OCI-LY7 (cell line): Measurements from ENCODE around the gene SPATA16. TPM values are rescaled to one million over a fixed set of nuclear protein-coding genes. Genes with fewer than 3 reads are reported as not detected.

Source experiments
- BruUV-seq: library from RNA; stranded (reverse); fragments of 400-500 nt; replicated peaks from 2 replicates; lab custom pipeline; 2021; lab: Mats Ljungman, UMichigan
- CTCF ChIA-PET: fragments of 300-600 bp; sonication (Branson Sonifier 250); formaldehyde crosslinking; loops from one replicate; lab custom pipeline; 2022; ENCODE audit warnings: antibody characterized with exemption; ENCODE audit not compliant: unreplicated experiment; lab: Charles Lee
- POLR2A ChIA-PET: fragments of 300-600 bp; sonication (Branson Sonifier 250); formaldehyde crosslinking; loops from one replicate; lab custom pipeline; 2022; ENCODE audit warnings: antibody characterized with exemption; lab: Charles Lee
- DNase-seq: peaks from one replicate; pipeline ENCODE4 v3.0.0-alpha.2; 2015; ENCODE audit warnings: low spot score
- H2AFZ ChIP-seq: fragments of 200-600 bp; sonication (generic), shearing (Covaris generic); 2 replicates; pipeline ENCODE4 v1.6.1; 2014; ENCODE audit warnings: mild to moderate bottlenecking, antibody characterized with exemption, low read length, moderate library complexity
- H3K27ac ChIP-seq: fragments of 200-600 bp; sonication (generic); 2 replicates; pipeline ENCODE4 v1.5.1; 2014; ENCODE audit warnings: mixed run types, low read depth, mild to moderate bottlenecking, moderate library complexity, low read length, inconsistent platforms; ENCODE audit not compliant: poor library complexity, severe bottlenecking
- H3K36me3 ChIP-seq: fragments of 200-600 bp; sonication (generic); 2 replicates; pipeline ENCODE4 v1.6.1; 2014; ENCODE audit warnings: mild to moderate bottlenecking, antibody characterized with exemption, low read length, moderate library complexity, mixed read lengths; ENCODE audit not compliant: insufficient read depth
- H3K4me1 ChIP-seq: fragments of 200-600 bp; sonication (generic); 2 replicates; pipeline ENCODE4 v1.5.1; 2014; ENCODE audit warnings: mild to moderate bottlenecking, low read length; ENCODE audit not compliant: insufficient read depth, poor library complexity, severe bottlenecking
- H3K4me2 ChIP-seq: fragments of 200-600 bp; sonication (generic); 2 replicates; pipeline ENCODE4 v1.6.1; 2014; ENCODE audit warnings: mild to moderate bottlenecking, low read length
- H3K4me3 ChIP-seq: fragments of 200-600 bp; sonication (generic); 2 replicates; pipeline ENCODE4 v1.5.1; 2014; ENCODE audit warnings: mild to moderate bottlenecking, low read depth, low read length; ENCODE audit not compliant: poor library complexity, severe bottlenecking
- H3K79me2 ChIP-seq: fragments of 200-600 bp; sonication (generic); 2 replicates; pipeline ENCODE4 v1.6.1; 2016; ENCODE audit warnings: low read depth, mild to moderate bottlenecking, low read length, moderate library complexity, mixed read lengths; ENCODE audit not compliant: insufficient read depth
- H3K9me2 ChIP-seq: fragments of 200-600 bp; sonication (generic); 2 replicates; pipeline ENCODE4 v1.6.1; 2016; ENCODE audit warnings: mild to moderate bottlenecking, low read length, mixed read lengths; ENCODE audit not compliant: insufficient read depth
- H3K9me3 ChIP-seq: fragments of 200-600 bp; sonication (generic); 2 replicates; pipeline ENCODE4 v1.6.1; 2014; ENCODE audit warnings: mild to moderate bottlenecking, mixed run types, low read length, mixed read lengths
- H4K20me1 ChIP-seq: fragments of 200-600 bp; sonication (generic); 2 replicates; pipeline ENCODE4 v1.6.1; 2014; ENCODE audit warnings: mild to moderate bottlenecking, antibody characterized with exemption, low read length, moderate library complexity, mixed read lengths; ENCODE audit not compliant: insufficient read depth
- CTCF ChIP-seq: fragments of 200-600 bp; sonication (generic); conservative IDR thresholded peaks from 2 replicates; pipeline ENCODE4 v1.5.1; 2014; ENCODE audit warnings: mild to moderate bottlenecking, antibody characterized with exemption, low read length, moderate library complexity, mixed read lengths
- EZH2phosphoT487 ChIP-seq: fragments of 200-600 bp; sonication (generic); IDR thresholded peaks from 2 replicates; pipeline ENCODE4 v1.6.1; 2018; ENCODE audit warnings: low read depth, borderline replicate concordance, mild to moderate bottlenecking, mixed run types, antibody characterized with exemption, low read length, moderate library complexity, mixed read lengths
- intact Hi-C: fragments of 100-400 bp; cut with micrococcal nuclease; formaldehyde crosslinking; loops from one replicate; pipeline ENCODE4 v1.10.0; 2022; ENCODE audit not compliant: unreplicated experiment
- total RNA-seq, 2 experiments: library from RNA; depleted of rRNA in 1 of 2; stranded (reverse); fragments of >200 nt in 1 of 2; shearing (Covaris generic) in 1 of 2; gene quantifications; 2 replicates each; pipeline ENCODE4 v1.2.3, GENCODE V29; 2014 to 2022

Gene SPATA16
- total RNA-seq, 2 experiments from 2014 or later, result not detected

DNA sequence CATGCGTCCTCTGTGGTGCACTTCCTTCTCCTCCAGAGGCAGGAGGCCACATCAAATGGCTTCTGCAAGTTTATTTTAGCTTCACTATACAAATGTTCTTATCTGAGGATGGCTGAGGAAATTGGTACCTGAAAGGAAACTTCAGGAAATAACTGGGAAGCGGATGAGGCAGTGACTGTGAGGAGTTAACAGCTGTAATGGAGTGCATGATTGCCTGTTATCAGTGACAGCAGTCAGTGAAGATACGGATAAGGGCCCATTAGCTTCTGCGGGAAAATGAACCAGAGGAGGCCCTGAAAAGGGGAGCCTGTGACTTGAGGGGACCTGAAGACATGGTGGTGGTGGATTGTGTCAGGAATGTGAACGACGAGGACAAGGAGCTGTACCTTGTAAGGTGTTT, 51.8 kb downstream of the SPATA16 start:
- Histone ChIP-seq H3K79me2 (no peaks in the 10 kb centered on the region), H3K36me3 (no peaks in the 10 kb centered on the region), H3K4me3 (no peak overlapping the region), H3K27ac (no peak overlapping the region), H4K20me1 (no peaks in the 10 kb centered on the region), H3K4me2 (no peak overlapping the region), H3K4me1 (no peaks in the 10 kb centered on the region), H2AFZ (no peak overlapping the region), H3K9me3 (no peaks in the 10 kb centered on the region), H3K9me2 (no peaks in the 10 kb centered on the region)
- DNase-seq, result no peak
- BruUV-seq, result no TSS peak
- intact Hi-C loops, result no loop called here
- TF ChIP-seq EZH2phosphoT487 (no peak), CTCF (no peak)
- CTCF ChIA-PET, result no interaction called here
- POLR2A ChIA-PET, result no interaction called here

DNA sequence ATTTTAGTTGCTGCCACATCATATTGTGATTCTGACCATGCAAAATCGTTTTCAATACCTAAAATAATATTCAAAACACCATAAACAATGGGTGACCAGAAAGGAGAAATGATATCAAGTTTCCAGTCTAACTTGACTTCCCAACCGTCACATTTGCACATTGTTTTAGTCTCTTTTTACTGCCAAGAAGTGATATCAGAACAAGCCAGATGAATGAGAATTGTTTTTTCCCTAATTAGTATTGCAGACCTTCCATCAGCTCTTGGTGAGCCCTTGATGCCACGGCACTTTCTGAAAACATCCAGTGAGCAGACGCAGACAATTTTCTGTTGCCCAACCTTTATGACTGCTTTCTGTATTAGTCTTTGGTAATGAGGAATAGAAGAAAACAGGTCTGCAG, 62.5 kb downstream of the SPATA16 start:
- H4K20me1 ChIP-seq, result no peaks in the 10 kb centered on the region

More for the DNA sequence above, 62.5 kb downstream of the SPATA16 start:
- no peaks in the 10 kb centered on the region for H3K9me2 ChIP-seq
- TF ChIP-seq EZH2phosphoT487 (no peak), CTCF (no peak)
- no TSS peak for BruUV-seq
- POLR2A ChIA-PET, result no interaction called here
- no peaks in the 10 kb centered on the region for H3K36me3 ChIP-seq
- H3K79me2 ChIP-seq, result no peaks in the 10 kb centered on the region
- H3K4me2 ChIP-seq, result no peak overlapping the region
- H3K9me3 ChIP-seq, result no peaks in the 10 kb centered on the region
- intact Hi-C loops, result no loop called here
- H3K4me1 ChIP-seq, result no peaks in the 10 kb centered on the region
- no peak overlapping the region for H3K4me3 ChIP-seq
- H3K27ac ChIP-seq, result no peak overlapping the region
- CTCF ChIA-PET, result no interaction called here
- no peak overlapping the region for H2AFZ ChIP-seq
- DNase-seq, result no peak
